Measurements from ENCODE around the gene SH2D5.

SH2D5 gene

GRCh38 chr1:20723537-20724363 is 8.8 kb downstream of the SH2D5 start:
- peaks cover 33% of the 10 kb centered on the region for H3K27me3 Mint-ChIP-seq (ENCODE audit: low read depth, poor library complexity)
- peaks cover 23% of the 10 kb centered on the region for H3K4me1 Mint-ChIP-seq
- H3K36me3 Mint-ChIP-seq (ENCODE audit: low read depth), result no peaks in the 10 kb centered on the region
- no peak overlapping the region for H3K27ac Mint-ChIP-seq
- TF ChIP-seq CTCF (IDR thresholded peaks at IDR 0.05), result no peak
- H3K9me3 Mint-ChIP-seq, result no peaks in the 10 kb centered on the region
- H3K4me3 Mint-ChIP-seq, result no peak overlapping the region
- no peak for DNase-seq

- H3K9me3 Mint-ChIP-seq, result no peaks in the 10 kb centered on the region
- no peak overlapping the region for H3K4me3 Mint-ChIP-seq
- H3K4me1 Mint-ChIP-seq, result peaks cover 20% of the 10 kb centered on the region
- no peaks in the 10 kb centered on the region for H3K36me3 Mint-ChIP-seq (ENCODE audit: low read depth)
- DNase-seq, result no peak
- peaks cover 32% of the 10 kb centered on the region for H3K27me3 Mint-ChIP-seq (ENCODE audit: low read depth, poor library complexity)
- H3K27ac Mint-ChIP-seq, result no peak overlapping the region
- no peak for TF ChIP-seq CTCF (IDR thresholded peaks at IDR 0.05)
Observed at GRCh38 chr1:20723159-20723536, 9.4 kb downstream of the SH2D5 start.

GRCh38 chr1:20721117-20722061 is 11.1 kb downstream of the SH2D5 start:
- no peak for DNase-seq
- H3K4me3 Mint-ChIP-seq, result no peak overlapping the region
- H3K27me3 Mint-ChIP-seq (ENCODE audit: low read depth, poor library complexity), result peaks cover 33% of the 10 kb centered on the region
- no peak overlapping the region for H3K27ac Mint-ChIP-seq
- TF ChIP-seq CTCF (IDR thresholded peaks at IDR 0.05), result no peak
- no peaks in the 10 kb centered on the region for H3K9me3 Mint-ChIP-seq
- no peaks in the 10 kb centered on the region for H3K36me3 Mint-ChIP-seq (ENCODE audit: low read depth)
- peaks cover 20% of the 10 kb centered on the region for H3K4me1 Mint-ChIP-seq

GRCh38 chr1:20720631-20721091 is 11.8 kb downstream of the SH2D5 start:
- Mint-ChIP-seq H3K27ac (no peak overlapping the region), H3K4me1 (peaks cover 24% of the 10 kb centered on the region), H3K27me3 (ENCODE audit: low read depth, poor library complexity) (peaks cover 38% of the 10 kb centered on the region), H3K9me3 (no peaks in the 10 kb centered on the region), H3K36me3 (ENCODE audit: low read depth) (no peaks in the 10 kb centered on the region), H3K4me3 (no peak overlapping the region)
- DNase-seq, result no peak
- TF ChIP-seq CTCF (IDR thresholded peaks at IDR 0.05), result no peak

GRCh38 chr1:20719871-20720620 is 12.5 kb downstream of the SH2D5 start:
- Mint-ChIP-seq H3K4me1 (peaks cover 24% of the 10 kb centered on the region), H3K9me3 (no peaks in the 10 kb centered on the region), H3K27me3 (ENCODE audit: low read depth, poor library complexity) (peaks cover 38% of the 10 kb centered on the region), H3K27ac (no peak overlapping the region), H3K4me3 (peak overlapping the region; percentile 44), H3K36me3 (ENCODE audit: low read depth) (no peaks in the 10 kb centered on the region)
- no peak for TF ChIP-seq CTCF (IDR thresholded peaks at IDR 0.05)
- DNase-seq, result no peak

Data from nephron progenitor cell (in vitro differentiated cells).